ENCODE data around the gene TRIM67. TPM values are rescaled to one million over a fixed set of nuclear protein-coding genes. Genes with fewer than 3 reads are reported as not detected.

The TRIM67 gene
- total RNA-seq, 1 experiment from 2014 or later: not detected

DNA sequence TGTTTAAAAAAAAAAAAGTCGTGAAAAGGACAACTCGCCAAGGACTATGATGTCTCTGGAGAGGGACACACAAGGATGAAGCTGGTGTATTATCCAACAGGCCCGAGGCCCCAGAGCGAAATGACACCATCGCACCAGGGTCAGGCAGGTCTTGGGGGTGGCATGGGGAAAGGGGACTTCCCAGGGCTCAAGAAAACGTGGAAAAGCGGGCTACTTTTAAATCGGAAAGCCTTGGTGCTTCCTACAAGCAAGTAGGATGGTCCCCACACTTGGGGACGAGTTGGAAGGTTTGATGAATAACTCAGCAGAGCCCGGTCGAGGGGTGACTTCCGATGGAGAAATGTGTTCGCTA is 78.6 kb downstream of the TRIM67 start:
- ChIA-PET POLR2A (no interaction called here), CTCF (no interaction called here)
- no peaks in the 10 kb centered on the region for H3K27me3 Mint-ChIP-seq (ENCODE audit: low read depth)
- no peak for TF ChIP-seq ATF6 (CRISPR knock-in tag; IDR thresholded peaks at IDR 0.05)
- no peak for TF ChIP-seq NR2C2 (CRISPR knock-in tag; IDR thresholded peaks at IDR 0.05)
- TF ChIP-seq SMAD4 (CRISPR knock-in tag; IDR thresholded peaks at IDR 0.05): no peak
- TF ChIP-seq RELA (CRISPR knock-in tag; IDR thresholded peaks at IDR 0.05; ENCODE audit: borderline replicate concordance): no peak
- no peak for TF ChIP-seq ATF1 (CRISPR knock-in tag; IDR thresholded peaks at IDR 0.05)
- TF ChIP-seq, protein P1, sequence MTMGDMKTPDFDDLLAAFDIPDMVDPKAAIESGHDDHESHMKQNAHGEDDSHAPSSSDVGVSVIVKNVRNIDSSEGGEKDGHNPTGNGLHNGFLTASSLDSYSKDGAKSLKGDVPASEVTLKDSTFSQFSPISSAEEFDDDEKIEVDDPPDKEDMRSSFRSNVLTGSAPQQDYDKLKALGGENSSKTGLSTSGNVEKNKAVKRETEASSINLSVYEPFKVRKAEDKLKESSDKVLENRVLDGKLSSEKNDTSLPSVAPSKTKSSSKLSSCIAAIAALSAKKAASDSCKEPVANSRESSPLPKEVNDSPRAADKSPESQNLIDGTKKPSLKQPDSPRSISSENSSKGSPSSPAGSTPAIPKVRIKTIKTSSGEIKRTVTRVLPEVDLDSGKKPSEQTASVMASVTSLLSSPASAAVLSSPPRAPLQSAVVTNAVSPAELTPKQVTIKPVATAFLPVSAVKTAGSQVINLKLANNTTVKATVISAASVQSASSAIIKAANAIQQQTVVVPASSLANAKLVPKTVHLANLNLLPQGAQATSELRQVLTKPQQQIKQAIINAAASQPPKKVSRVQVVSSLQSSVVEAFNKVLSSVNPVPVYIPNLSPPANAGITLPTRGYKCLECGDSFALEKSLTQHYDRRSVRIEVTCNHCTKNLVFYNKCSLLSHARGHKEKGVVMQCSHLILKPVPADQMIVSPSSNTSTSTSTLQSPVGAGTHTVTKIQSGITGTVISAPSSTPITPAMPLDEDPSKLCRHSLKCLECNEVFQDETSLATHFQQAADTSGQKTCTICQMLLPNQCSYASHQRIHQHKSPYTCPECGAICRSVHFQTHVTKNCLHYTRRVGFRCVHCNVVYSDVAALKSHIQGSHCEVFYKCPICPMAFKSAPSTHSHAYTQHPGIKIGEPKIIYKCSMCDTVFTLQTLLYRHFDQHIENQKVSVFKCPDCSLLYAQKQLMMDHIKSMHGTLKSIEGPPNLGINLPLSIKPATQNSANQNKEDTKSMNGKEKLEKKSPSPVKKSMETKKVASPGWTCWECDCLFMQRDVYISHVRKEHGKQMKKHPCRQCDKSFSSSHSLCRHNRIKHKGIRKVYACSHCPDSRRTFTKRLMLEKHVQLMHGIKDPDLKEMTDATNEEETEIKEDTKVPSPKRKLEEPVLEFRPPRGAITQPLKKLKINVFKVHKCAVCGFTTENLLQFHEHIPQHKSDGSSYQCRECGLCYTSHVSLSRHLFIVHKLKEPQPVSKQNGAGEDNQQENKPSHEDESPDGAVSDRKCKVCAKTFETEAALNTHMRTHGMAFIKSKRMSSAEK (CRISPR knock-in tag; IDR thresholded peaks at IDR 0.05; ENCODE audit: borderline replicate concordance): no peak
- no peak for TF ChIP-seq TP53 (CRISPR knock-in tag; IDR thresholded peaks at IDR 0.05)
- TF ChIP-seq MAX (CRISPR knock-in tag; IDR thresholded peaks at IDR 0.05): no peak
- TF ChIP-seq ZNF512 (CRISPR knock-in tag; IDR thresholded peaks at IDR 0.05; ENCODE audit: borderline replicate concordance): no peak
- no peak for TF ChIP-seq RORB (CRISPR knock-in tag; IDR thresholded peaks at IDR 0.05)
- TF ChIP-seq PRDM15 (CRISPR knock-in tag; IDR thresholded peaks at IDR 0.05): no peak
- TF ChIP-seq CREM (CRISPR knock-in tag; IDR thresholded peaks at IDR 0.05): no peak
- peak overlapping the region; percentile 96 for H3K4me3 Mint-ChIP-seq
- H3K36me3 Mint-ChIP-seq: peaks cover 9% of the 10 kb centered on the region
- no peak for DNase-seq (ENCODE audit: low spot score)
- ATAC-seq: peak; percentile 7; the same call in 1 of the 2 replicates
- H3K4me1 Mint-ChIP-seq: peaks cover 15% of the 10 kb centered on the region
- peak overlapping the region; percentile 86 for H3K27ac Mint-ChIP-seq
- H3K9me3 Mint-ChIP-seq: no peaks in the 10 kb centered on the region
